GM12878 (cell line): Measurements from ENCODE around the gene ZNF512. TPM values are rescaled to one million over a fixed set of nuclear protein-coding genes. Genes with fewer than 3 reads are reported as not detected.

Source experiments
- ATAC-seq: fragments of 200-7000 bp; cut with Tn5 transposase; 3 replicates; pipeline ENCODE4 v1.9.1; 2020; ENCODE audit warnings: mild to moderate bottlenecking, moderate library complexity
- BruUV-seq: library from RNA; stranded (reverse); fragments of 400-500 nt; replicated peaks from 2 replicates; lab custom pipeline; 2021; lab: Mats Ljungman, UMichigan
- CTCF ChIA-PET: fragments of 300-600 bp; sonication (Branson Sonifier 250); formaldehyde crosslinking; extraction: SDS; loops from one replicate; lab custom pipeline; 2021; ENCODE audit warnings: inconsistent platforms; lab: Yijun Ruan, JAX
- POLR2A ChIA-PET: fragments of 350-600 bp; formaldehyde crosslinking; extraction: SDS; loops from one replicate; lab custom pipeline; 2021; ENCODE audit warnings: inconsistent platforms; lab: Charles Lee
- RAD21 ChIA-PET: fragments of 300-600 bp; sonication (Branson Sonifier 250); formaldehyde crosslinking; loops from one replicate; lab custom pipeline; 2023; ENCODE audit warnings: antibody characterized with exemption; ENCODE audit not compliant: unreplicated experiment; lab: Charles Lee
- SMC1A ChIA-PET: fragments of 300-600 bp; sonication (Branson Sonifier 250); formaldehyde crosslinking; loops from one replicate; lab custom pipeline; 2023; ENCODE audit not compliant: unreplicated experiment, uncharacterized antibody; lab: Charles Lee
- DNase-seq: peaks from one replicate; pipeline ENCODE4 v3.0.0-alpha.2; 2011; ENCODE audit warnings: low read depth, low spot score
- FAIRE-seq: peaks from 3 replicates; lab custom pipeline; 2011; peaks lifted over from hg19 to GRCh38; lab: Jason Lieb, UNC
- H2AFZ ChIP-seq: 2 replicates; pipeline ENCODE4 v1.6.0; 2011; ENCODE audit warnings: low read depth, low read length, control low read depth; ENCODE audit not compliant: control insufficient read depth
- H3K27ac ChIP-seq: 2 replicates; pipeline ENCODE4 v1.5.1; 2011; ENCODE audit warnings: control low read depth; ENCODE audit not compliant: control insufficient read depth, insufficient read depth
- H3K27me3 ChIP-seq, 2 experiments: replicated peaks in 1 of 2; 2 replicates each; pipeline versions ENCODE4 v1.6.0 to v1.6.1; 2011; ENCODE audit warnings: low read length in 1 of 2; ENCODE audit not compliant: control insufficient read depth in 2 of 2, insufficient read depth in 2 of 2
- H3K36me3 ChIP-seq, 2 experiments: 2 replicates each; pipeline ENCODE4 v1.5.1; 2011; ENCODE audit warnings: low read length in 1 of 2; ENCODE audit not compliant: control insufficient read depth in 2 of 2, insufficient read depth in 2 of 2
- H3K4me1 ChIP-seq: 2 replicates; pipeline ENCODE4 v1.6.1; 2011; ENCODE audit warnings: mild to moderate bottlenecking, low read length, moderate library complexity, mixed read lengths; ENCODE audit not compliant: control insufficient read depth, insufficient read depth
- H3K4me2 ChIP-seq: 2 replicates; pipeline ENCODE4 v1.6.0; 2011; ENCODE audit warnings: control low read depth; ENCODE audit not compliant: control insufficient read depth, insufficient read depth
- H3K4me3 ChIP-seq: fragments of 200-600 bp; sonication (generic); 2 replicates; pipeline ENCODE4 v1.5.1; 2016
- H3K79me2 ChIP-seq: 2 replicates; pipeline ENCODE4 v1.6.0; 2011; ENCODE audit warnings: low read length; ENCODE audit not compliant: control insufficient read depth, insufficient read depth
- H3K9ac ChIP-seq: 2 replicates; pipeline ENCODE4 v1.8.0; 2011; ENCODE audit warnings: low read length, control low read depth, mixed read lengths; ENCODE audit not compliant: control insufficient read depth, insufficient read depth
- H3K9me3 ChIP-seq: replicated peaks from 3 replicates; pipeline ENCODE4 v1.5.1; 2011; ENCODE audit warnings: mild to moderate bottlenecking, low read length; ENCODE audit not compliant: control insufficient read depth, insufficient read depth
- H4K20me1 ChIP-seq: 2 replicates; pipeline ENCODE4 v1.6.0; 2011; ENCODE audit not compliant: control insufficient read depth, insufficient read depth
- CBX3 ChIP-seq: fragments of 200-600 bp; sonication (generic); IDR thresholded peaks from 2 replicates; pipeline ENCODE4 v1.6.1; 2016; ENCODE audit warnings: low read depth, borderline replicate concordance
- CEBPZ ChIP-seq: fragments of 150-350 bp; IDR thresholded peaks from 2 replicates; pipeline ENCODE4 v1.6.1; 2016; ENCODE audit warnings: low read depth, low read length
- E2F8 ChIP-seq: fragments of 450-650 bp; IDR thresholded peaks from 2 replicates; pipeline ENCODE4 v1.6.1; 2018; ENCODE audit warnings: mild to moderate bottlenecking, low read depth, moderate library complexity; ENCODE audit not compliant: partially characterized antibody
- NFXL1 ChIP-seq: fragments of 450-650 bp; IDR thresholded peaks from 2 replicates; pipeline ENCODE4 v1.6.1; 2017; ENCODE audit warnings: antibody characterized with exemption, mild to moderate bottlenecking, borderline replicate concordance
- WGBS: methylation state at CpG from one replicate; pipeline ENCODE4 v1.1.6; 2016; ENCODE audit warnings: low lambda C conversion rate; ENCODE audit not compliant: insufficient replicate concordance, insufficient coverage; ENCODE audit errors: missing lambda C conversion rate; 5-methylcytosine and 5-hydroxymethylcytosine counted together
- in situ Hi-C: fragments of 300-500 bp; cut with MboI; formaldehyde crosslinking; loops from 9 replicates; pipeline ENCODE4 v1.14.3; 2018; ENCODE audit warnings: mixed read lengths
- intact Hi-C: fragments of 100-400 bp; cut with micrococcal nuclease; formaldehyde crosslinking; loops from one replicate; pipeline ENCODE4 v1.14.2; 2022; ENCODE audit not compliant: unreplicated experiment
- polyA plus RNA-seq, 11 experiments: library from polyadenylated mRNA; depleted of rRNA in 4 of 11; unstranded in 6 of 11; stranded (reverse) in 5 of 11; fragments of >200 nt; fragmentation: Nextera tagmentation in 4 of 11; fragmentation: Illumina TruSeq in 1 of 11; extraction: Ambion mirVana in 4 of 11; extraction: Trizol in 1 of 11; gene quantifications; 1 replicate in 1 of 11; 2 replicates in 10 of 11; pipeline versions ENCODE4 v1.2.1 to v1.2.3, GENCODE V29; 2011 to 2016; ENCODE audit warnings: inconsistent platforms in 2 of 11, missing spikeins in 2 of 11, low read depth in 1 of 11
- total RNA-seq, 4 experiments: library from RNA; depleted of rRNA in 3 of 4; stranded (reverse); fragments of >200 nt in 3 of 4; fragmentation: Illumina TruSeq in 1 of 4; extraction: Trizol in 1 of 4; gene quantifications; 2 replicates each; pipeline versions ENCODE4 v1.2.1 to v1.2.3, GENCODE V29; 2013 to 2021

ZNF512 gene
- total and polyA plus RNA-seq, 10 of the 15 experiments (the other 5 are each of a cell fraction or from before 2014, with no cell fraction given): 14.1 to 61.9 (median 31.2) TPM

- no peak for FAIRE-seq
- intact Hi-C loops: no loop called here
- TF ChIP-seq CEBPZ (no peak), NFXL1 (no peak), CBX3 (no peak), E2F8 (no peak)
- TF ChIP-seq, all 136 proteins: peak for 0
- H3K27me3 ChIP-seq: 0 out of 4 replicates have a peak, but pooled peaks cover 0 to 2% of the 10 kb centered on the region in 2 experiments
- RAD21 ChIA-PET: interaction anchor here (0.5 kb wide), 1 partner anchor 1532 kb away, joined by 3 read pairs; no protein-coding TSS in a partner anchor
- POLR2A ChIA-PET: no interaction called here
- H4K20me1 ChIP-seq: no peaks in the 10 kb centered on the region
- ATAC-seq (no peak), DNase-seq (no peak)
- H3K4me3 ChIP-seq: no peak overlapping the region
- H3K79me2 ChIP-seq: no peaks in the 10 kb centered on the region
- H3K4me1 ChIP-seq: no peaks in the 10 kb centered on the region
- 64% methylated on average over 3 of the region's 3 CpGs for WGBS
- BruUV-seq: no TSS peak
- no peak overlapping the region for H3K9ac ChIP-seq
- SMC1A ChIA-PET: interaction anchor here (0.9 kb wide), 1 partner anchor 9 kb away, joined by 3 read pairs; the partner anchor contains the start of gene ZNF512
- H3K9me3 ChIP-seq: no peaks in the 10 kb centered on the region; the same call in 2 of the 3 replicates
- H2AFZ ChIP-seq: no peak overlapping the region
- no peaks in the 10 kb centered on the region for H3K36me3 ChIP-seq
- CTCF ChIA-PET: no interaction called here
- no peak overlapping the region for H3K27ac ChIP-seq
- no peak overlapping the region for H3K4me2 ChIP-seq
- in situ Hi-C loops: no loop called here
These were observed 9.4 kb upstream of the ZNF512 start for GRCh38 chr2:27573452-27573851.
